HepG2 (cell line): ENCODE results near the gene SMIM1. TPM values are rescaled to one million over a fixed set of nuclear protein-coding genes. Genes with fewer than 3 reads are reported as not detected.

ENCODE experiments used
- HIVEP1 ChIP-seq: sonication (generic); formaldehyde crosslinking; IDR thresholded peaks from 2 replicates; pipeline ENCODE4 v1.4.0; 2020; ENCODE audit warnings: mild to moderate bottlenecking, missing genetic modification reagents
- HNF4G ChIP-seq, 2 experiments: sonication (generic) in 1 of 2; formaldehyde crosslinking in 1 of 2; IDR thresholded peaks; 2 replicates each; pipeline versions ENCODE4 v1.4.0 to v1.6.1; 2011 to 2020; ENCODE audit warnings: borderline replicate concordance in 2 of 2, low read depth in 2 of 2, mild to moderate bottlenecking in 2 of 2, low read length in 1 of 2, missing genetic modification reagents in 1 of 2, moderate library complexity in 1 of 2
- KDM3A ChIP-seq: IDR thresholded peaks from 2 replicates; pipeline ENCODE4 v1.6.1; 2018; ENCODE audit warnings: low read depth, missing compliant biosample characterization
- KLF16 ChIP-seq, 2 experiments: sonication (generic) in 1 of 2; formaldehyde crosslinking in 1 of 2; IDR thresholded peaks; 2 replicates each; pipeline versions ENCODE4 v1.6.1 to v1.8.0; 2016 to 2023; ENCODE audit warnings: missing genetic modification reagents in 2 of 2, missing compliant biosample characterization in 1 of 2
- MAFK ChIP-seq, 2 experiments: IDR thresholded peaks in 1 of 2; conservative IDR thresholded peaks in 1 of 2; 2 replicates each; pipeline ENCODE4 v1.6.1; 2011; ENCODE audit warnings: improper control_type of control experiment in 2 of 2, low read length in 2 of 2
- SIN3B ChIP-seq: fragments of 150-350 bp; IDR thresholded peaks from 2 replicates; pipeline ENCODE4 v1.6.1; 2014; ENCODE audit warnings: low read length
- TBX2 ChIP-seq: sonication (generic); formaldehyde crosslinking; IDR thresholded peaks from 2 replicates; pipeline ENCODE4 v1.5.0; 2020; ENCODE audit warnings: missing genetic modification reagents, mild to moderate bottlenecking, borderline replicate concordance
- ZBTB7B ChIP-seq: sonication (generic); formaldehyde crosslinking; IDR thresholded peaks from 2 replicates; pipeline ENCODE4 v1.4.0; 2020; ENCODE audit warnings: missing genetic modification reagents
- ZC3H13 ChIP-seq: sonication (generic); formaldehyde crosslinking; IDR thresholded peaks from 2 replicates; pipeline ENCODE4 v1.8.1; 2023; ENCODE audit warnings: mild to moderate bottlenecking, missing genetic modification reagents, moderate library complexity
- ZFX ChIP-seq: sonication (generic); formaldehyde crosslinking; IDR thresholded peaks from 2 replicates; pipeline ENCODE4 v1.4.0; 2020; ENCODE audit warnings: mild to moderate bottlenecking, low read depth, missing genetic modification reagents, moderate library complexity
- ZNF263 ChIP-seq: sonication (generic); formaldehyde crosslinking; IDR thresholded peaks from 2 replicates; pipeline ENCODE4 v1.4.0; 2020; ENCODE audit warnings: missing genetic modification reagents
- ZNF329 ChIP-seq: sonication (generic); formaldehyde crosslinking; IDR thresholded peaks from 2 replicates; pipeline ENCODE4 v1.9.0; 2021; ENCODE audit warnings: low read depth, mild to moderate bottlenecking, missing genetic modification reagents
- ZNF564 ChIP-seq: sonication (generic); formaldehyde crosslinking; IDR thresholded peaks from 2 replicates; pipeline ENCODE4 v1.8.1; 2023; ENCODE audit warnings: mild to moderate bottlenecking, missing genetic modification reagents
- ZNF75D ChIP-seq: sonication (generic); formaldehyde crosslinking; IDR thresholded peaks from 2 replicates; pipeline ENCODE4 v1.8.1; 2023; ENCODE audit warnings: missing genetic modification reagents, mild to moderate bottlenecking, borderline replicate concordance
- ZNF781 ChIP-seq: sonication (generic); formaldehyde crosslinking; IDR thresholded peaks from 2 replicates; pipeline ENCODE4 v1.5.1; 2020; ENCODE audit warnings: borderline replicate concordance, mild to moderate bottlenecking, missing genetic modification reagents; ENCODE audit errors: not compliant biosample characterization
- polyA plus RNA-seq, 8 experiments: library from polyadenylated mRNA; depleted of rRNA in 3 of 8; stranded (reverse) in 7 of 8; unstranded in 1 of 8; fragments of >200 nt; fragmentation: Illumina TruSeq in 4 of 8; extraction: Trizol in 4 of 8; gene quantifications; 2 replicates each; pipeline versions ENCODE4 v1.2.1 to v1.2.3, GENCODE V29; 2011 to 2016; ENCODE audit warnings: low read depth in 4 of 8, missing spikeins in 1 of 8, mixed read lengths in 1 of 8; ENCODE audit not compliant: insufficient read depth in 1 of 8
- total RNA-seq, 5 experiments: library from RNA; depleted of rRNA; stranded (reverse); fragments of >200 nt; fragmentation: Illumina TruSeq; extraction: Trizol; gene quantifications; 2 replicates each; pipeline ENCODE4 v1.2.3, GENCODE V29; 2016; ENCODE audit warnings: low read depth in 1 of 5
- TF ChIP-seq, protein P1 (sequence below): IDR thresholded peaks from 2 replicates; pipeline ENCODE4 v1.6.1; 2018; ENCODE audit warnings: missing genetic modification reagents
- TF ChIP-seq, protein P2 (sequence below): sonication (generic); formaldehyde crosslinking; IDR thresholded peaks from 2 replicates; pipeline ENCODE4 v1.4.0; 2020; ENCODE audit warnings: missing genetic modification reagents; ENCODE audit errors: not compliant biosample characterization
- TF ChIP-seq, protein P3 (sequence below): sonication (generic); formaldehyde crosslinking; IDR thresholded peaks from 2 replicates; pipeline ENCODE4 v1.8.0; 2022; ENCODE audit warnings: missing genetic modification reagents, mild to moderate bottlenecking, moderate library complexity, borderline replicate concordance
- TF ChIP-seq, protein P4 (sequence below): sonication (generic); formaldehyde crosslinking; IDR thresholded peaks from 2 replicates; pipeline ENCODE4 v1.8.0; 2022; ENCODE audit warnings: mild to moderate bottlenecking, missing genetic modification reagents; ENCODE audit not compliant: insufficient replicate concordance
- TF ChIP-seq, protein P5 (sequence below): sonication (generic); formaldehyde crosslinking; IDR thresholded peaks from 2 replicates; pipeline ENCODE4 v1.5.1; 2020; ENCODE audit warnings: missing genetic modification reagents, mild to moderate bottlenecking, borderline replicate concordance
- TF ChIP-seq, protein P6 (sequence below): sonication (generic); formaldehyde crosslinking; IDR thresholded peaks from 2 replicates; pipeline ENCODE4 v1.4.0; 2020; ENCODE audit warnings: mild to moderate bottlenecking, missing genetic modification reagents

The SMIM1 gene
- total and polyA plus RNA-seq, 2 of the 13 experiments (the other 11 are each of a cell fraction or from before 2014, with no cell fraction given), result 12.4 to 56.3 TPM

DNA sequence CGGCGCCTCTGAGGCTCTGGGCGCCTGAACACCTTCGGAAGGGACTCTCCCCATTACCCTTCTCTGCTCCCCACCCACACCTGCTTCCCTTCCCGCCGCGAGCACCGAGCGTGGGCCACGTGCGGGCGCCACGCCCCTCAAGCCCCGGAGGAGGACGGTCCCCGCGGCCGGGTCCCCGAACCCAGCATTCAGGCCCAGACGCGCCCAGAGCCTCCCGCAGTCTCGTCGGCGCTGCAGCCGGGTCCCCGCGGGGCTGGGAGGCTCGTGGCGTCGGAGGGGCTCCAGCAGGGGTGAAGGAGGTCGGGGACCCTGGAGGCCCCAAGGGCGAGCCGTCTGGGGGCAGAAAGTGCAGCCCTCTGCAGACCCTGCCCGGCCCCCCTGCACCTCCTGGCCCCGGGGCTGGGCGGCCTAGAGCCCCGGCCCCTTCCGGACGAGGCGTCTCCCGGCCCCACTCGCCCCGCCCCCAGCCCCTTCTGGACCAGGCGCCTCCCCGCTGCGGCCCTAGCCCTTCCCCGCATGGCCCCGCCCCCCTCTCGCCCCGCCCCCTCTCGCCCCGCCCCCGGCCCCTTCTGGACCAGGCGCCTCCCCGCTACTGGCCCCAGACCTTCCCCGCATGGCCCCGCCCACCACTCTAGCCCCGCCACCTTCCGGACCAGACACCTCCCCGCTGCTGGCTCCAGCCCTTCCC, 378 bp upstream of the SMIM1 start (continued):
- TF ChIP-seq, protein P1, sequence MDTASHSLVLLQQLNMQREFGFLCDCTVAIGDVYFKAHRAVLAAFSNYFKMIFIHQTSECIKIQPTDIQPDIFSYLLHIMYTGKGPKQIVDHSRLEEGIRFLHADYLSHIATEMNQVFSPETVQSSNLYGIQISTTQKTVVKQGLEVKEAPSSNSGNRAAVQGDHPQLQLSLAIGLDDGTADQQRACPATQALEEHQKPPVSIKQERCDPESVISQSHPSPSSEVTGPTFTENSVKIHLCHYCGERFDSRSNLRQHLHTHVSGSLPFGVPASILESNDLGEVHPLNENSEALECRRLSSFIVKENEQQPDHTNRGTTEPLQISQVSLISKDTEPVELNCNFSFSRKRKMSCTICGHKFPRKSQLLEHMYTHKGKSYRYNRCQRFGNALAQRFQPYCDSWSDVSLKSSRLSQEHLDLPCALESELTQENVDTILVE (CRISPR knock-in tag), result 0 out of 2 replicates have a peak, but pooled peaks have one; percentile 6
- TF ChIP-seq ZFX (peak; percentile 82), ZNF75D (CRISPR knock-in tag) (no peak), ZNF329 (no peak), HNF4G (IDR thresholded peaks at IDR 0.05; ENCODE audit: borderline replicate concordance, low read depth, low read length) (no peak), HNF4G (CRISPR knock-in tag; IDR thresholded peaks at IDR 0.05; ENCODE audit: borderline replicate concordance, low read depth) (no peak), KLF16 (CRISPR knock-in tag; IDR thresholded peaks at IDR 0.05) (no peak; a peak in 1 of 4 replicates), ZBTB7B (CRISPR knock-in tag) (peak; percentile 61; the same call in 1 of the 2 replicates), ZNF263 (no peak), SIN3B (no peak), TBX2 (no peak; the same call in 1 of the 2 replicates), ZNF781 (CRISPR knock-in tag) (peak; percentile 34), ZNF564 (CRISPR knock-in tag) (no peak), KDM3A (CRISPR knock-in tag) (0 out of 2 replicates have a peak, but pooled peaks have one; percentile 27), ZC3H13 (no peak), HIVEP1 (CRISPR knock-in tag) (peak; percentile 71; the same call in 1 of the 2 replicates), MAFK (conservative IDR thresholded peaks at IDR 0.05 in 1 of 2, IDR thresholded peaks at IDR 0.05 in 1 of 2; ENCODE audit: low read length in 2 of 2) (no peak)
- TF ChIP-seq, protein P2, sequence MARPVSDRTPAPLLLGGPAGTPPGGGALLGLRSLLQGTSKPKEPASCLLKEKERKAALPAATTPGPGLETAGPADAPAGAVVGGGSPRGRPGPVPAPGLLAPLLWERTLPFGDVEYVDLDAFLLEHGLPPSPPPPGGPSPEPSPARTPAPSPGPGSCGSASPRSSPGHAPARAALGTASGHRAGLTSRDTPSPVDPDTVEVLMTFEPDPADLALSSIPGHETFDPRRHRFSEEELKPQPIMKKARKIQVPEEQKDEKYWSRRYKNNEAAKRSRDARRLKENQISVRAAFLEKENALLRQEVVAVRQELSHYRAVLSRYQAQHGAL (CRISPR knock-in tag), result no peak
- TF ChIP-seq, protein P3, sequence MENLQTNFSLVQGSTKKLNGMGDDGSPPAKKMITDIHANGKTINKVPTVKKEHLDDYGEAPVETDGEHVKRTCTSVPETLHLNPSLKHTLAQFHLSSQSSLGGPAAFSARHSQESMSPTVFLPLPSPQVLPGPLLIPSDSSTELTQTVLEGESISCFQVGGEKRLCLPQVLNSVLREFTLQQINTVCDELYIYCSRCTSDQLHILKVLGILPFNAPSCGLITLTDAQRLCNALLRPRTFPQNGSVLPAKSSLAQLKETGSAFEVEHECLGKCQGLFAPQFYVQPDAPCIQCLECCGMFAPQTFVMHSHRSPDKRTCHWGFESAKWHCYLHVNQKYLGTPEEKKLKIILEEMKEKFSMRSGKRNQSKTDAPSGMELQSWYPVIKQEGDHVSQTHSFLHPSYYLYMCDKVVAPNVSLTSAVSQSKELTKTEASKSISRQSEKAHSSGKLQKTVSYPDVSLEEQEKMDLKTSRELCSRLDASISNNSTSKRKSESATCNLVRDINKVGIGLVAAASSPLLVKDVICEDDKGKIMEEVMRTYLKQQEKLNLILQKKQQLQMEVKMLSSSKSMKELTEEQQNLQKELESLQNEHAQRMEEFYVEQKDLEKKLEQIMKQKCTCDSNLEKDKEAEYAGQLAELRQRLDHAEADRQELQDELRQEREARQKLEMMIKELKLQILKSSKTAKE (CRISPR knock-in tag), result 0 out of 2 replicates have a peak, but pooled peaks have one; percentile 11
- TF ChIP-seq, protein P4, sequence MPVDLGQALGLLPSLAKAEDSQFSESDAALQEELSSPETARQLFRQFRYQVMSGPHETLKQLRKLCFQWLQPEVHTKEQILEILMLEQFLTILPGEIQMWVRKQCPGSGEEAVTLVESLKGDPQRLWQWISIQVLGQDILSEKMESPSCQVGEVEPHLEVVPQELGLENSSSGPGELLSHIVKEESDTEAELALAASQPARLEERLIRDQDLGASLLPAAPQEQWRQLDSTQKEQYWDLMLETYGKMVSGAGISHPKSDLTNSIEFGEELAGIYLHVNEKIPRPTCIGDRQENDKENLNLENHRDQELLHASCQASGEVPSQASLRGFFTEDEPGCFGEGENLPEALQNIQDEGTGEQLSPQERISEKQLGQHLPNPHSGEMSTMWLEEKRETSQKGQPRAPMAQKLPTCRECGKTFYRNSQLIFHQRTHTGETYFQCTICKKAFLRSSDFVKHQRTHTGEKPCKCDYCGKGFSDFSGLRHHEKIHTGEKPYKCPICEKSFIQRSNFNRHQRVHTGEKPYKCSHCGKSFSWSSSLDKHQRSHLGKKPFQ (CRISPR knock-in tag), result no peak
- TF ChIP-seq, protein P5, sequence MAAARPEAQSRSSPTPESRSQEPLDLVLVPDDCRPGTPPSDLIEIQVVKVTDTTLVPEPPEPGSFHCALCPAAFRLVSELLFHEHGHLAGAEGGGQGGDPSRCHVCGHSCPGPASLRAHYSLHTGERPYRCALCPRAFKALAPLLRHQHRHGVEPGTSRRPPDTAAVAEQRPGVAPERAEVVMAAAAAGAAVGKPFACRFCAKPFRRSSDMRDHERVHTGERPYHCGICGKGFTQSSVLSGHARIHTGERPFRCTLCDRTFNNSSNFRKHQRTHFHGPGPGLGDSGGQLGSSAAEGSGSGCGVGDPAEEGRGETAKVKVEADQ (CRISPR knock-in tag), result no peak
- TF ChIP-seq, protein P6, sequence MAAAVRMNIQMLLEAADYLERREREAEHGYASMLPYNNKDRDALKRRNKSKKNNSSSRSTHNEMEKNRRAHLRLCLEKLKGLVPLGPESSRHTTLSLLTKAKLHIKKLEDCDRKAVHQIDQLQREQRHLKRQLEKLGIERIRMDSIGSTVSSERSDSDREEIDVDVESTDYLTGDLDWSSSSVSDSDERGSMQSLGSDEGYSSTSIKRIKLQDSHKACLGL, result peak; percentile 80; the same call in 1 of the 2 replicates
